Mesenchymal stem cell (in vitro differentiated cells and primary cell): ENCODE data around the gene BSDC1.

Experiments
- DNase-seq: peaks from one replicate; pipeline ENCODE4 v3.0.0-alpha.2; 2013
- H2AFZ ChIP-seq: one replicate; pipeline ENCODE4 v1.6.1; 2013; ENCODE audit warnings: low read depth, mild to moderate bottlenecking, control low read depth, inconsistent platforms, low read length, moderate library complexity
- H2AK5ac ChIP-seq: 2 replicates; pipeline ENCODE4 v1.6.1; 2013; ENCODE audit warnings: low read length, moderate library complexity, mild to moderate bottlenecking, inconsistent platforms; ENCODE audit not compliant: severe bottlenecking
- H2BK120ac ChIP-seq: one replicate; pipeline ENCODE4 v1.6.1; 2013; ENCODE audit warnings: low read depth, mild to moderate bottlenecking, inconsistent platforms, low read length, moderate library complexity
- H2BK12ac ChIP-seq, 2 experiments: one replicate each; pipeline ENCODE4 v1.6.1; 2013; ENCODE audit warnings: inconsistent platforms in 2 of 2, low read length in 2 of 2, mild to moderate bottlenecking in 2 of 2, moderate library complexity in 2 of 2, control low read depth in 1 of 2
- H2BK15ac ChIP-seq: one replicate; pipeline ENCODE4 v1.6.1; 2013; ENCODE audit warnings: mild to moderate bottlenecking, low read depth, inconsistent platforms; ENCODE audit not compliant: poor library complexity, severe bottlenecking
- H2BK5ac ChIP-seq: 2 replicates; pipeline ENCODE4 v1.6.1; 2013; ENCODE audit warnings: low read depth, mild to moderate bottlenecking, low read length, control low read depth, inconsistent platforms; ENCODE audit not compliant: poor library complexity, severe bottlenecking
- H3K14ac ChIP-seq, 2 experiments: one replicate each; pipeline ENCODE4 v1.6.1; 2013; ENCODE audit warnings: inconsistent platforms in 2 of 2, low read length in 2 of 2, control low read depth in 1 of 2, mild to moderate bottlenecking in 1 of 2, moderate library complexity in 1 of 2
- H3K18ac ChIP-seq, 2 experiments: one replicate each; pipeline ENCODE4 v1.6.1; 2013; ENCODE audit warnings: inconsistent platforms in 2 of 2, low read length in 2 of 2, control low read depth in 1 of 2, low read depth in 1 of 2, mild to moderate bottlenecking in 1 of 2
- H3K23ac ChIP-seq, 2 experiments: one replicate each; pipeline ENCODE4 v1.6.1; 2013; ENCODE audit warnings: inconsistent platforms in 2 of 2, low read length in 2 of 2, mild to moderate bottlenecking in 2 of 2, moderate library complexity in 2 of 2, control low read depth in 1 of 2
- H3K27ac ChIP-seq: 2 replicates; pipeline ENCODE4 v1.5.1; 2013; ENCODE audit warnings: mild to moderate bottlenecking, moderate library complexity, low read length, control low read depth, inconsistent platforms; ENCODE audit not compliant: poor library complexity, severe bottlenecking
- H3K27me3 ChIP-seq, 2 experiments: 2 replicates each; pipeline versions ENCODE4 v1.6.1 to v1.7.0; 2013; ENCODE audit warnings: low read length in 2 of 2, mild to moderate bottlenecking in 2 of 2, moderate library complexity in 2 of 2, control low read depth in 1 of 2, inconsistent platforms in 1 of 2; ENCODE audit not compliant: control insufficient read depth in 1 of 2, insufficient read depth in 1 of 2
- H3K36me3 ChIP-seq, 2 experiments: 2 replicates each; pipeline versions ENCODE4 v1.6.1 to v1.7.0; 2013; ENCODE audit warnings: low read length in 2 of 2, control low read depth in 1 of 2, inconsistent platforms in 1 of 2, low read depth in 1 of 2, mild to moderate bottlenecking in 1 of 2; ENCODE audit not compliant: insufficient read depth in 2 of 2, control insufficient read depth in 1 of 2
- H3K4ac ChIP-seq, 2 experiments: one replicate each; pipeline ENCODE4 v1.6.1; 2013; ENCODE audit warnings: inconsistent platforms in 2 of 2, low read length in 2 of 2, mild to moderate bottlenecking in 2 of 2, moderate library complexity in 2 of 2, control low read depth in 1 of 2, low read depth in 1 of 2
- H3K4me1 ChIP-seq: 2 replicates; pipeline ENCODE4 v1.6.1; 2013; ENCODE audit warnings: low read depth, low read length, control low read depth; ENCODE audit not compliant: control insufficient read depth, insufficient read depth
- H3K4me2 ChIP-seq: 2 replicates; pipeline ENCODE4 v1.6.1; 2013; ENCODE audit warnings: low read length, mild to moderate bottlenecking, inconsistent platforms; ENCODE audit not compliant: poor library complexity, severe bottlenecking
- H3K4me3 ChIP-seq, 2 experiments: 2 replicates each; pipeline versions ENCODE4 v1.5.1 to v1.7.0; 2013; ENCODE audit warnings: low read length in 2 of 2, mild to moderate bottlenecking in 2 of 2, control low read depth in 1 of 2, low read depth in 1 of 2; ENCODE audit not compliant: insufficient read depth in 1 of 2
- H3K79me1 ChIP-seq: replicated peaks from 2 replicates; pipeline ENCODE4 v1.6.1; 2013; ENCODE audit warnings: mild to moderate bottlenecking, control low read depth, low read length, inconsistent platforms; ENCODE audit not compliant: poor library complexity, severe bottlenecking
- H3K9ac ChIP-seq: 2 replicates; pipeline ENCODE4 v1.7.0; 2013; ENCODE audit warnings: mild to moderate bottlenecking, low read length, moderate library complexity
- H3K9me3 ChIP-seq: 2 replicates; pipeline ENCODE4 v1.7.0; 2013; ENCODE audit warnings: mild to moderate bottlenecking, low read length; ENCODE audit not compliant: control insufficient read depth
- H4K8ac ChIP-seq: one replicate; pipeline ENCODE4 v1.6.1; 2013; ENCODE audit warnings: inconsistent platforms, mild to moderate bottlenecking, low read length, moderate library complexity
- H4K91ac ChIP-seq: one replicate; pipeline ENCODE4 v1.6.1; 2013; ENCODE audit warnings: mild to moderate bottlenecking, low read length, inconsistent platforms
- WGBS: methylation state at CpG from one replicate; pipeline ENCODE4 v1.1.7; 2013; ENCODE audit warnings: mixed read lengths; 5-methylcytosine and 5-hydroxymethylcytosine counted together

BSDC1 gene

GRCh38 chr1:32350785-32351398, 43.3 kb downstream of the BSDC1 start:
- peak overlapping the region; percentile 51 to 66 for H3K4me3 ChIP-seq
- H2BK120ac ChIP-seq = peak overlapping the region; percentile 88
- H3K9ac ChIP-seq = no peak overlapping the region
- peak overlapping the region; percentile 47 to 75 for H3K4ac ChIP-seq
- H4K8ac ChIP-seq = peak overlapping the region; percentile 88
- H3K27me3 ChIP-seq = peaks cover 0 to 7% of the 10 kb centered on the region in 2 experiments
- H3K9me3 ChIP-seq = no peaks in the 10 kb centered on the region
- no peak overlapping the region for H2AFZ ChIP-seq
- H3K27ac ChIP-seq = peak overlapping the region; percentile 87
- WGBS = 19% methylated on average over 18 of the region's 28 CpGs
- peak overlapping the region; percentile 82 for H2AK5ac ChIP-seq
- H2BK5ac ChIP-seq = peak overlapping the region; percentile 20
- no peak overlapping the region for H3K14ac ChIP-seq
- peaks cover 11% of the 10 kb centered on the region for H3K79me1 ChIP-seq
- H4K91ac ChIP-seq = peak overlapping the region; percentile 93
- H3K4me2 ChIP-seq = peak overlapping the region; percentile 42
- peaks cover 7 to 12% of the 10 kb centered on the region in 2 experiments for H3K36me3 ChIP-seq
- no peak overlapping the region for H2BK15ac ChIP-seq
- H3K23ac ChIP-seq = no peak overlapping the region
- peak overlapping the region; percentile 96 to 98 for H2BK12ac ChIP-seq
- peak overlapping the region; percentile 68 to 86 for H3K18ac ChIP-seq
- H3K4me1 ChIP-seq = peaks cover 32% of the 10 kb centered on the region
- no peak for DNase-seq

- 23% methylated on average over 8 of the region's 8 CpGs for WGBS
- peak overlapping the region in 1 of 2 experiments; percentile 13 for H3K14ac ChIP-seq
- no peak overlapping the region for H3K23ac ChIP-seq
- H2BK15ac ChIP-seq = peak overlapping the region; percentile 54
- peak; percentile 99 for DNase-seq
- H3K4me3 ChIP-seq = no peak overlapping the region
- peak overlapping the region; percentile 53 for H3K27ac ChIP-seq
- H3K4me1 ChIP-seq = peaks cover 38% of the 10 kb centered on the region
- peak overlapping the region; percentile 8 for H2AK5ac ChIP-seq
- peaks cover 0 to 11% of the 10 kb centered on the region in 2 experiments for H3K27me3 ChIP-seq
- H4K8ac ChIP-seq = peak overlapping the region; percentile 83
- H4K91ac ChIP-seq = peak overlapping the region; percentile 85
- peaks cover 11% of the 10 kb centered on the region for H3K79me1 ChIP-seq
- H3K18ac ChIP-seq = peak overlapping the region; percentile 83 to 91
- H3K4me2 ChIP-seq = no peak overlapping the region
- no peaks in the 10 kb centered on the region for H3K36me3 ChIP-seq
- H3K9ac ChIP-seq = no peak overlapping the region
- no peak overlapping the region for H2BK5ac ChIP-seq
- no peak overlapping the region for H2AFZ ChIP-seq
- H3K4ac ChIP-seq = peak overlapping the region; percentile 85 to 94
- H2BK120ac ChIP-seq = peak overlapping the region; percentile 2
- peak overlapping the region; percentile 65 to 76 for H2BK12ac ChIP-seq
- no peaks in the 10 kb centered on the region for H3K9me3 ChIP-seq
These were observed 45.0 kb downstream of the BSDC1 start for GRCh38 chr1:32349211-32349708.

GRCh38 chr1:32346532-32347157, 47.6 kb downstream of the BSDC1 start:
- H3K36me3 ChIP-seq = no peaks in the 10 kb centered on the region
- peaks cover 23% of the 10 kb centered on the region for H3K4me1 ChIP-seq
- 74% methylated on average over 8 of the region's 9 CpGs for whole genome bisulfite sequencing
- H3K4me3 ChIP-seq = no peak overlapping the region
- peak overlapping the region in 1 of 2 experiments; percentile 40 for H3K4ac ChIP-seq
- no peak overlapping the region for H3K27ac ChIP-seq
- no peak overlapping the region for H3K4me2 ChIP-seq
- no peak overlapping the region for H2AFZ ChIP-seq
- H2BK15ac ChIP-seq = peak overlapping the region; percentile 73
- peaks cover under 1% of the 10 kb centered on the region for H3K79me1 ChIP-seq
- no peak overlapping the region for H4K8ac ChIP-seq
- peak overlapping the region; percentile 37 to 50 for H3K18ac ChIP-seq
- no peak overlapping the region for H3K14ac ChIP-seq
- H3K9me3 ChIP-seq = no peaks in the 10 kb centered on the region
- H2AK5ac ChIP-seq = peak overlapping the region; percentile 43
- peak overlapping the region in 1 of 2 experiments; percentile 59 for H2BK12ac ChIP-seq
- DNase-seq = no peak
- no peak overlapping the region for H3K23ac ChIP-seq
- peaks cover 0 to 11% of the 10 kb centered on the region in 2 experiments for H3K27me3 ChIP-seq
- no peak overlapping the region for H2BK5ac ChIP-seq
- H2BK120ac ChIP-seq = no peak overlapping the region
- no peak overlapping the region for H3K9ac ChIP-seq
- H4K91ac ChIP-seq = peak overlapping the region; percentile 57

- H3K4ac ChIP-seq = no peak overlapping the region
These were observed 48.9 kb downstream of the BSDC1 start for GRCh38 chr1:32345289-32345827.

More at GRCh38 chr1:32345289-32345827, 48.9 kb downstream of the BSDC1 start:
- Histone ChIP-seq H3K9ac (no peak overlapping the region), H3K4me3 (no peak overlapping the region), H3K36me3 (no peaks in the 10 kb centered on the region), H2BK15ac (no peak overlapping the region), H3K14ac (no peak overlapping the region), H3K4me2 (no peak overlapping the region), H3K27ac (no peak overlapping the region), H2BK5ac (no peak overlapping the region), H2BK120ac (no peak overlapping the region), H2AK5ac (no peak overlapping the region), H4K91ac (peak overlapping the region; percentile 78), H3K9me3 (no peaks in the 10 kb centered on the region), H3K4me1 (peaks cover 23% of the 10 kb centered on the region), H3K27me3 (peaks cover 0 to 11% of the 10 kb centered on the region in 2 experiments), H3K79me1 (no peaks in the 10 kb centered on the region), H2AFZ (no peak overlapping the region), H3K18ac (peak overlapping the region in 1 of 2 experiments; percentile 37), H4K8ac (no peak overlapping the region), H2BK12ac (peak overlapping the region; percentile 21 to 90), H3K23ac (no peak overlapping the region)
- peak; percentile 69 for DNase-seq
- WGBS = 59% methylated on average over 8 of the region's 8 CpGs
